K562 (cell line): ENCODE results near the gene PDGFC. TPM values are rescaled to one million over a fixed set of nuclear protein-coding genes. Genes with fewer than 3 reads are reported as not detected.

Experiments
- ATAC-seq: fragments of 200-7000 bp; cut with Tn5 transposase; 3 replicates; pipeline ENCODE4 v1.9.1; 2020; ENCODE audit warnings: moderate library complexity
- BruUV-seq: library from RNA; stranded (reverse); fragments of 400-500 nt; replicated peaks from 2 replicates; lab custom pipeline; 2021; lab: Mats Ljungman, UMichigan
- CTCF ChIA-PET: fragments of 300-600 bp; formaldehyde crosslinking; extraction: SDS; loops from one replicate; lab custom pipeline; 2021; ENCODE audit warnings: low intra/inter-chr PET ratio; lab: Yijun Ruan, JAX
- POLR2A ChIA-PET: fragments of 300-600, 350-650 bp; sonication (Branson Sonifier 250); formaldehyde crosslinking; extraction: SDS; loops from one replicate; lab custom pipeline; 2021; ENCODE audit warnings: antibody characterized with exemption, inconsistent platforms; lab: Yijun Ruan, JAX
- DNase-seq, 4 experiments: peaks; one replicate each; pipeline versions ENCODE4 v3.0.0 to v3.0.0-alpha.2; 2011 to 2018; ENCODE audit warnings: low spot score in 3 of 4, mixed read lengths in 3 of 4; ENCODE audit errors: extremely low read depth in 1 of 4
- FAIRE-seq: peaks from 2 replicates; lab custom pipeline; 2011; peaks lifted over from hg19 to GRCh38; lab: Jason Lieb, UNC
- H2AFZ ChIP-seq: 2 replicates; pipeline ENCODE4 v1.6.0; 2011; ENCODE audit warnings: low read depth, low read length, control low read depth, inconsistent platforms
- H3K27ac ChIP-seq: fragments of 200-600 bp; 3 replicates; pipeline ENCODE4 v1.8.0; 2011; ENCODE audit warnings: low read depth, mild to moderate bottlenecking, control low read depth, inconsistent platforms, low read length, moderate library complexity, mixed read lengths; ENCODE audit errors: extremely low read depth
- H3K27me3 ChIP-seq, 2 experiments: fragments of 300-600 bp in 1 of 2; 2 replicates in 1 of 2; 3 replicates in 1 of 2; pipeline versions ENCODE4 v1.6.0 to v1.8.0; 2011; ENCODE audit warnings: inconsistent platforms in 2 of 2, low read length in 2 of 2, mild to moderate bottlenecking in 1 of 2, mixed read lengths in 1 of 2, moderate library complexity in 1 of 2; ENCODE audit not compliant: control insufficient read depth in 2 of 2, insufficient read depth in 2 of 2
- H3K36me3 ChIP-seq: fragments of 300-600 bp; 3 replicates; pipeline ENCODE4 v1.8.0; 2011; ENCODE audit warnings: mild to moderate bottlenecking, low read length, inconsistent platforms; ENCODE audit not compliant: control insufficient read depth, insufficient read depth
- H3K4me1 ChIP-seq, 2 experiments: fragments of 200-600 bp in 1 of 2; replicated peaks in 1 of 2; 2 replicates in 1 of 2; 3 replicates in 1 of 2; pipeline versions ENCODE4 v1.5.1 to v1.8.0; 2011; ENCODE audit warnings: inconsistent platforms in 2 of 2, low read length in 2 of 2, mild to moderate bottlenecking in 1 of 2, mixed read lengths in 1 of 2, moderate library complexity in 1 of 2; ENCODE audit not compliant: control insufficient read depth in 2 of 2, insufficient read depth in 2 of 2
- H3K4me2 ChIP-seq: 2 replicates; pipeline ENCODE4 v1.6.1; 2011; ENCODE audit warnings: low read length, control low read depth, inconsistent platforms, mixed read lengths; ENCODE audit not compliant: insufficient read depth
- H3K4me3 ChIP-seq: fragments of 200-600 bp; sonication (generic), shearing (Covaris generic); 2 replicates; pipeline ENCODE4 v1.5.1; 2016; ENCODE audit warnings: control low read depth, inconsistent platforms
- H3K79me2 ChIP-seq: fragments of 200-600 bp; 3 replicates; pipeline ENCODE4 v1.8.0; 2011; ENCODE audit warnings: low read length, inconsistent platforms; ENCODE audit not compliant: control insufficient read depth, insufficient read depth
- H3K9ac ChIP-seq, 2 experiments: 2 replicates each; pipeline versions ENCODE4 v1.6.0 to v1.6.1; 2011; ENCODE audit warnings: low read depth in 2 of 2, low read length in 2 of 2, control low read depth in 1 of 2, inconsistent platforms in 1 of 2, mild to moderate bottlenecking in 1 of 2, mixed read lengths in 1 of 2; ENCODE audit not compliant: insufficient read depth in 1 of 2
- H3K9me1 ChIP-seq: one replicate; pipeline ENCODE4 v1.6.0; 2011; ENCODE audit warnings: inconsistent platforms, mild to moderate bottlenecking, low read length, moderate library complexity; ENCODE audit not compliant: control insufficient read depth, insufficient read depth
- H3K9me3 ChIP-seq: replicated peaks from 2 replicates; pipeline ENCODE4 v1.5.1; 2011; ENCODE audit warnings: low read depth, low read length, inconsistent platforms; ENCODE audit not compliant: control insufficient read depth, insufficient read depth
- H4K20me1 ChIP-seq: replicated peaks from 2 replicates; pipeline ENCODE4 v1.6.1; 2011; ENCODE audit warnings: low read length, inconsistent platforms, mixed read lengths; ENCODE audit not compliant: control insufficient read depth, insufficient read depth
- CBX3 ChIP-seq, 2 experiments: IDR thresholded peaks; 1 replicate in 1 of 2; 2 replicates in 1 of 2; pipeline ENCODE4 v1.6.1; 2012; ENCODE audit warnings: inconsistent platforms in 2 of 2, low read length in 2 of 2, borderline replicate concordance in 1 of 2, control low read depth in 1 of 2
- DPF2 ChIP-seq: fragments of 450-650 bp; IDR thresholded peaks from 2 replicates; pipeline ENCODE4 v1.6.1; 2016
- NCOA1 ChIP-seq: fragments of 450-650 bp; IDR thresholded peaks from 2 replicates; pipeline ENCODE4 v1.6.1; 2016; ENCODE audit warnings: low read depth
- TOE1 ChIP-seq, 2 experiments: fragments of 450-650 bp in 1 of 2; sonication (generic) in 1 of 2; formaldehyde crosslinking in 1 of 2; IDR thresholded peaks; 2 replicates each; pipeline versions ENCODE4 v1.7.1 to v1.8.0; 2016 to 2022; ENCODE audit warnings: borderline replicate concordance in 2 of 2, mild to moderate bottlenecking in 2 of 2, antibody characterized with exemption in 1 of 2, inconsistent platforms in 1 of 2, low read depth in 1 of 2, missing genetic modification reagents in 1 of 2, moderate library complexity in 1 of 2
- XRCC4 ChIP-seq: IDR thresholded peaks from one replicate; pipeline ENCODE4 v1.6.1; 2011; ENCODE audit not compliant: insufficient read depth, insufficient read length; ENCODE audit errors: extremely low read depth
- WGBS: fragments of 100-300 bp; shearing (Covaris generic); methylation state at CpG from one replicate; pipeline ENCODE4 v1.1.6; 2016; ENCODE audit warnings: low coverage, mixed read lengths; ENCODE audit not compliant: insufficient coverage; ENCODE audit errors: missing lambda C conversion rate; 5-methylcytosine and 5-hydroxymethylcytosine counted together
- in situ Hi-C: fragments of 300-500 bp; cut with MboI; formaldehyde crosslinking; loops from 4 replicates; pipeline ENCODE4 v1.15.0; 2018; ENCODE audit warnings: inconsistent platforms, mixed read lengths
- intact Hi-C: fragments of 100-400 bp; cut with micrococcal nuclease; formaldehyde crosslinking; loops from 2 replicates; pipeline ENCODE4 v1.14.2; 2022
- polyA plus RNA-seq, 8 experiments: library from polyadenylated mRNA; depleted of rRNA in 4 of 8; stranded (reverse) in 5 of 8; unstranded in 3 of 8; fragments of >200 nt; fragmentation: Nextera tagmentation in 2 of 8; fragmentation: Illumina TruSeq in 1 of 8; extraction: Ambion mirVana in 2 of 8; extraction: Trizol in 1 of 8; gene quantifications; 2 replicates each; pipeline versions ENCODE4 v1.2.1 to v1.2.3, GENCODE V29; 2011 to 2014; ENCODE audit warnings: inconsistent platforms in 1 of 8, missing spikeins in 1 of 8
- total RNA-seq, 7 experiments: library from RNA; depleted of rRNA in 6 of 7; stranded (reverse); fragments of >200 nt in 6 of 7; fragmentation: Illumina TruSeq in 2 of 7; extraction: Trizol in 2 of 7; gene quantifications; 2 replicates each; pipeline versions ENCODE4 v1.2.1 to v1.2.3, GENCODE V29; 2011 to 2021; ENCODE audit warnings: low replicate concordance in 1 of 7

PDGFC gene
- total and polyA plus RNA-seq, 9 of the 15 experiments (the other 6 are each of a cell fraction or from before 2014, with no cell fraction given): not detected

- POLR2A ChIA-PET: no interaction called here
- H3K4me3 ChIP-seq: no peak overlapping the region
These were observed 9.7 kb upstream of the PDGFC start for GRCh38 chr4:156981262-156981769.

DNA sequence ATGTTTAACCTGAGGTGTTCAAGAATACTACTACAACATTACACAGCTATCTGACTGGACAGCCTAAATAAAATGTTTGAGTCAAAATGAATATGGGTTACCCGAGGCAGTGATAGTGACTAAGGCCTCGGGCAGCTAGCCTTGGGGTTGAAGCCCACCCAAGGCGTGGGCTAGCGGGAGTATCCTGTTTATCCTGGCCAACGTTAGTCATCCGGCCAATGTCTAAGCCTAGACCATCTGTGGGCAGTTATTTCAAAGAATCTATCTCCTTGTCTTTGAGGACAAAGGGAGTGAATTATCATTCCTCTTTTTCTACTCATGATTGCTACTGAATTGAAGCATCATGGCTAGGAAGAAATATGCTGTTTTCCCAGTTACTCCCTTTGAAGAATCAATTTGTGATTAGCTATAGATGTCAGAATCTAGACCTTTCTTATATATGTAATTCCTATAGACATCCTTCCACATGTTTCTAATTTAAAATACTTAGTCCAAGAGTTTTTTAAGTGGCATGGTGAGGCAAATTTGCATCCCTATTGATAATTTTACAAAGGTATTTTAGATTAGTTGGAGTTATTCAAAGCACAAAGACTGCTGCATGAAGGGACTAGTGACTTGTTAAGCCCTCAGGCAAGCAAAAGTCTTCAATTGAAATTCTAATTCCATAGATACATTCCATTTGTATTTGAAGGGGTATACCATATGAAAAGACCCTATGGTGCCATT lies 6.0 kb upstream of the PDGFC start:
- intact Hi-C loops: no loop called here
- POLR2A ChIA-PET: no interaction called here
- in situ Hi-C loops: no loop called here
- Histone ChIP-seq H3K27me3 (no peaks in the 10 kb centered on the region), H3K4me3 (no peak overlapping the region), H3K4me1 (no peaks in the 10 kb centered on the region), H4K20me1 (no peaks in the 10 kb centered on the region), H3K27ac (no peak overlapping the region), H3K4me2 (no peak overlapping the region)
- no peak for DNase-seq
- under 1% methylated on average over 6 of the region's 6 CpGs for WGBS
- FAIRE-seq: no peak
- no TSS peak for BruUV-seq
- CTCF ChIA-PET: no interaction called here
- no peak for ATAC-seq
- no peak for TF ChIP-seq DPF2
- TF ChIP-seq, all 486 proteins: peak for 0
- Histone ChIP-seq H3K9me3 (no peaks in the 10 kb centered on the region), H3K9me1 (no peaks in the 10 kb centered on the region), H3K79me2 (no peaks in the 10 kb centered on the region), H2AFZ (no peak overlapping the region), H3K36me3 (no peaks in the 10 kb centered on the region), H3K9ac (no peak overlapping the region)

More at GRCh38 chr4:156981262-156981769, 9.7 kb upstream of the PDGFC start:
- in situ Hi-C loops: no loop called here
- intact Hi-C loops: no loop called here
- no peaks in the 10 kb centered on the region for H3K4me1 ChIP-seq
- H3K9me1 ChIP-seq: no peaks in the 10 kb centered on the region
- no peak overlapping the region for H3K4me2 ChIP-seq
- FAIRE-seq: no peak
- ATAC-seq: no peak
- 0% methylated on average over 3 of the region's 3 CpGs for WGBS
- TF ChIP-seq TOE1 (IDR thresholded peaks at IDR 0.05; ENCODE audit: borderline replicate concordance) (no peak), TOE1 (CRISPR knock-in tag; IDR thresholded peaks at IDR 0.05; ENCODE audit: borderline replicate concordance, low read depth) (no peak), XRCC4 (no peak), CBX3 (IDR thresholded peaks at IDR 0.05; ENCODE audit: borderline replicate concordance in 1 of 2, low read length in 2 of 2) (no peak), NCOA1 (no peak)
- H2AFZ ChIP-seq: no peak overlapping the region
- H3K9me3 ChIP-seq: no peaks in the 10 kb centered on the region
- no peak overlapping the region for H3K27ac ChIP-seq
- CTCF ChIA-PET: no interaction called here
- no peak for DNase-seq
- no peaks in the 10 kb centered on the region for H3K79me2 ChIP-seq
- no TSS peak for BruUV-seq
- H3K27me3 ChIP-seq: no peaks in the 10 kb centered on the region
- no peaks in the 10 kb centered on the region for H4K20me1 ChIP-seq
- H3K36me3 ChIP-seq: no peaks in the 10 kb centered on the region
- no peak overlapping the region for H3K9ac ChIP-seq
